Loucy (cell line): Measurements from ENCODE around the gene SAMD8.
"Not testable (repeated sequence)": the region's sequence is repeated elsewhere in the genome, so short reads cannot be mapped to it uniquely, and the experiment has no call there.

Experiments
- H2AFZ ChIP-seq: fragments of 200-600 bp; sonication (generic); 2 replicates; pipeline ENCODE4 v1.6.0; 2016; ENCODE audit warnings: antibody characterized with exemption, mild to moderate bottlenecking, low read length, moderate library complexity
- H3F3A ChIP-seq: fragments of 200-600 bp; 2 replicates; pipeline ENCODE4 v1.6.0; 2016; ENCODE audit warnings: antibody characterized with exemption, low read depth, mild to moderate bottlenecking
- H3K27me3 ChIP-seq: fragments of 200-600 bp; sonication (generic); 2 replicates; pipeline ENCODE4 v1.6.1; 2014; ENCODE audit warnings: low read length, mild to moderate bottlenecking; ENCODE audit not compliant: insufficient read depth, poor library complexity, severe bottlenecking
- H3K36me3 ChIP-seq: fragments of 200-600 bp; sonication (generic); 2 replicates; pipeline ENCODE4 v1.6.1; 2016; ENCODE audit warnings: low read length; ENCODE audit not compliant: insufficient read depth
- H3K4me1 ChIP-seq: fragments of 200-600 bp; sonication (generic); 2 replicates; pipeline ENCODE4 v1.5.1; 2014; ENCODE audit warnings: low read length, mild to moderate bottlenecking; ENCODE audit not compliant: insufficient read depth, poor library complexity, severe bottlenecking
- H3K4me2 ChIP-seq: fragments of 200-600 bp; sonication (generic); 2 replicates; pipeline ENCODE4 v1.6.0; 2014; ENCODE audit warnings: antibody characterized with exemption, low read length, low read depth, mild to moderate bottlenecking; ENCODE audit not compliant: poor library complexity, severe bottlenecking
- H3K4me3 ChIP-seq: fragments of 200-600 bp; sonication (generic); 2 replicates; pipeline ENCODE4 v1.5.1; 2014; ENCODE audit warnings: low read length, mild to moderate bottlenecking, mixed read lengths; ENCODE audit not compliant: poor library complexity, severe bottlenecking
- H3K79me2 ChIP-seq: fragments of 200-600 bp; sonication (generic); 2 replicates; pipeline ENCODE4 v1.6.1; 2014; ENCODE audit warnings: low read length; ENCODE audit not compliant: insufficient read depth
- H3K9ac ChIP-seq: fragments of 200-600 bp; sonication (generic); 2 replicates; pipeline ENCODE4 v1.6.0; 2014; ENCODE audit warnings: mild to moderate bottlenecking, low read depth, low read length, moderate library complexity; ENCODE audit not compliant: poor library complexity, severe bottlenecking
- H3K9me2 ChIP-seq: fragments of 200-600 bp; sonication (generic); replicated peaks from 2 replicates; pipeline ENCODE4 v1.6.1; 2016; ENCODE audit warnings: low read depth, low read length, mixed read lengths
- H3K9me3 ChIP-seq: fragments of 200-600 bp; sonication (generic); 2 replicates; pipeline ENCODE4 v1.6.1; 2014; ENCODE audit warnings: mild to moderate bottlenecking, antibody characterized with exemption, low read length, low read depth; ENCODE audit not compliant: insufficient read depth
- H4K20me1 ChIP-seq: fragments of 200-600 bp; sonication (generic); 2 replicates; pipeline ENCODE4 v1.6.0; 2014; ENCODE audit warnings: antibody characterized with exemption, low read length, mild to moderate bottlenecking; ENCODE audit not compliant: insufficient read depth, poor library complexity, severe bottlenecking
- CTCF ChIP-seq: fragments of 200-600 bp; sonication (generic); conservative IDR thresholded peaks from 2 replicates; pipeline ENCODE4 v1.5.1; 2014; ENCODE audit warnings: mild to moderate bottlenecking, antibody characterized with exemption, low read length
- EZH2phosphoT487 ChIP-seq: fragments of 200-600 bp; IDR thresholded peaks from 2 replicates; pipeline ENCODE4 v1.6.1; 2018; ENCODE audit warnings: antibody characterized with exemption, mild to moderate bottlenecking, moderate library complexity, borderline replicate concordance

The SAMD8 gene

GRCh38 chr10:75191821-75192568 is 80.5 kb downstream of the SAMD8 start:
- no peak overlapping the region for H3K9ac ChIP-seq

GRCh38 chr10:75194625-75195024 is 83.2 kb downstream of the SAMD8 start:
- not testable (repeated sequence) for H3K9me2 ChIP-seq, H3K4me3 ChIP-seq, H3F3A ChIP-seq, H3K9me3 ChIP-seq, H3K9ac ChIP-seq, H2AFZ ChIP-seq, H3K36me3 ChIP-seq, H3K4me2 ChIP-seq, H3K79me2 ChIP-seq, H3K27me3 ChIP-seq, H3K4me1 ChIP-seq, H4K20me1 ChIP-seq

More at GRCh38 chr10:75191821-75192568, 80.5 kb downstream of the SAMD8 start:
- H3K4me2 ChIP-seq, result no peak overlapping the region
- no peak overlapping the region for H3K4me3 ChIP-seq
- H3K79me2 ChIP-seq, result no peaks in the 10 kb centered on the region
- no peaks in the 10 kb centered on the region for H4K20me1 ChIP-seq
- no peaks in the 10 kb centered on the region for H3K9me2 ChIP-seq
- no peak overlapping the region for H2AFZ ChIP-seq
- no peaks in the 10 kb centered on the region for H3K9me3 ChIP-seq
- no peaks in the 10 kb centered on the region for H3K4me1 ChIP-seq
- H3K27me3 ChIP-seq, result no peaks in the 10 kb centered on the region
- no peak for TF ChIP-seq EZH2phosphoT487
- TF ChIP-seq CTCF, result no peak
- no peaks in the 10 kb centered on the region for H3K36me3 ChIP-seq
- no peaks in the 10 kb centered on the region for H3F3A ChIP-seq

GRCh38 chr10:75195035-75195763 is 83.7 kb downstream of the SAMD8 start:
- Histone ChIP-seq H2AFZ (no peak overlapping the region), H3K4me3 (no peak overlapping the region), H4K20me1 (no peaks in the 10 kb centered on the region), H3K9me3 (no peaks in the 10 kb centered on the region), H3K36me3 (no peaks in the 10 kb centered on the region), H3K4me1 (no peaks in the 10 kb centered on the region), H3K9ac (no peak overlapping the region), H3K4me2 (no peak overlapping the region), H3K27me3 (no peaks in the 10 kb centered on the region), H3F3A (no peaks in the 10 kb centered on the region), H3K9me2 (no peaks in the 10 kb centered on the region), H3K79me2 (no peaks in the 10 kb centered on the region)
- TF ChIP-seq CTCF, result no peak
- no peak for TF ChIP-seq EZH2phosphoT487
